ENCODE data around the gene ALDH1A3.

The ALDH1A3 gene

GRCh38 chr15:100898661-100899462 lies 19.2 kb downstream of the ALDH1A3 start:
- Histone ChIP-seq H3K4me3 (no peak overlapping the region), H3K27ac (no peak overlapping the region)

GRCh38 chr15:100899601-100900000 lies 20.0 kb downstream of the ALDH1A3 start:
- Histone ChIP-seq H3K4me3 (no peak overlapping the region), H3K27ac (no peak overlapping the region)

- H3K4me3 ChIP-seq: no peak overlapping the region
- H3K27ac ChIP-seq: peak overlapping the region in 2 of 21 experiments; percentile 17 to 82
Observed at GRCh38 chr15:100900136-100900794, 20.6 kb downstream of the ALDH1A3 start.

- Histone ChIP-seq H3K27ac (peak overlapping the region in 2 of 21 experiments; percentile 17 to 82), H3K4me3 (no peak overlapping the region)
Observed at GRCh38 chr15:100900795-100901169, 21.2 kb downstream of the ALDH1A3 start.

- Histone ChIP-seq H3K27ac (peak overlapping the region in 5 of 21 experiments; percentile 73 to 85 (median 82)), H3K4me3 (no peak overlapping the region)
Observed at GRCh38 chr15:100901296-100901695, 21.7 kb downstream of the ALDH1A3 start.

GRCh38 chr15:100901702-100902435 lies 22.2 kb downstream of the ALDH1A3 start:
- H3K27ac ChIP-seq: peak overlapping the region in 20 of 21 experiments; percentile 12 to 87 (median 80)
- peak overlapping the region in 2 of 7 experiments; percentile 20 to 21 for H3K4me3 ChIP-seq

GRCh38 chr15:100902436-100903167 lies 23.0 kb downstream of the ALDH1A3 start:
- Histone ChIP-seq H3K27ac (peak overlapping the region; percentile 12 to 87 (median 80)), H3K4me3 (peak overlapping the region in 2 of 7 experiments; percentile 20 to 21)

GRCh38 chr15:100903168-100903554 lies 23.5 kb downstream of the ALDH1A3 start:
- Histone ChIP-seq H3K27ac (peak overlapping the region in 20 of 21 experiments; percentile 12 to 87 (median 80)), H3K4me3 (no peak overlapping the region)

- H3K4me3 ChIP-seq: no peak overlapping the region
- no peak overlapping the region for H3K27ac ChIP-seq
Observed at GRCh38 chr15:100905850-100906249, 26.2 kb downstream of the ALDH1A3 start.

GRCh38 chr15:100908466-100908865 lies 28.8 kb downstream of the ALDH1A3 start:
- Histone ChIP-seq H3K27ac (no peak overlapping the region), H3K4me3 (no peak overlapping the region)

GRCh38 chr15:100909565-100909964 lies 29.9 kb downstream of the ALDH1A3 start:
- H3K27ac ChIP-seq: no peak overlapping the region
- H3K4me3 ChIP-seq: no peak overlapping the region

- Histone ChIP-seq H3K27ac (no peak overlapping the region), H3K4me3 (no peak overlapping the region)
Observed at GRCh38 chr15:100909989-100910955, 30.6 kb downstream of the ALDH1A3 start.

GRCh38 chr15:100911086-100911485 lies 31.5 kb downstream of the ALDH1A3 start:
- Histone ChIP-seq H3K27ac (no peak overlapping the region), H3K4me3 (no peak overlapping the region)

- no peak overlapping the region for H3K4me3 ChIP-seq
- H3K27ac ChIP-seq: no peak overlapping the region
Observed at GRCh38 chr15:100913961-100914360, 34.3 kb downstream of the ALDH1A3 start.

- Histone ChIP-seq H3K27ac (no peak overlapping the region), H3K4me3 (no peak overlapping the region)
Observed at GRCh38 chr15:100914876-100915275, 35.2 kb downstream of the ALDH1A3 start.

- Histone ChIP-seq H3K4me3 (peak overlapping the region; percentile 70 to 89 (median 77)), H3K27ac (peak overlapping the region in 20 of 21 experiments; percentile 55 to 95 (median 88))
Observed at GRCh38 chr15:100918034-100918689, 38.5 kb downstream of the ALDH1A3 start.

GRCh38 chr15:100918690-100919480 lies 39.3 kb downstream of the ALDH1A3 start, which contains the start of gene LRRK1:
LRRK1 (plus strand) TSS chr15:100919357; CDS start chr15:100924633, 5,276 bp downstream.
- H3K4me3 ChIP-seq: peak within 1 kb of the TSS; percentile 70 to 89 (median 77)
- H3K27ac ChIP-seq: peak within 1 kb of the TSS; percentile 31 to 95 (median 88)

Measured in skin epidermis (tissue), 12 donors.